ENCODE data around the gene ERMP1. TPM values are rescaled to one million over a fixed set of nuclear protein-coding genes. Genes with fewer than 3 reads are reported as not detected.

The ERMP1 gene
- total and polyA plus RNA-seq, 2 donors (not counting 3 experiments of a cell fraction or from before 2014, with no cell fraction given) = 9.7 to 16.6 TPM

DNA sequence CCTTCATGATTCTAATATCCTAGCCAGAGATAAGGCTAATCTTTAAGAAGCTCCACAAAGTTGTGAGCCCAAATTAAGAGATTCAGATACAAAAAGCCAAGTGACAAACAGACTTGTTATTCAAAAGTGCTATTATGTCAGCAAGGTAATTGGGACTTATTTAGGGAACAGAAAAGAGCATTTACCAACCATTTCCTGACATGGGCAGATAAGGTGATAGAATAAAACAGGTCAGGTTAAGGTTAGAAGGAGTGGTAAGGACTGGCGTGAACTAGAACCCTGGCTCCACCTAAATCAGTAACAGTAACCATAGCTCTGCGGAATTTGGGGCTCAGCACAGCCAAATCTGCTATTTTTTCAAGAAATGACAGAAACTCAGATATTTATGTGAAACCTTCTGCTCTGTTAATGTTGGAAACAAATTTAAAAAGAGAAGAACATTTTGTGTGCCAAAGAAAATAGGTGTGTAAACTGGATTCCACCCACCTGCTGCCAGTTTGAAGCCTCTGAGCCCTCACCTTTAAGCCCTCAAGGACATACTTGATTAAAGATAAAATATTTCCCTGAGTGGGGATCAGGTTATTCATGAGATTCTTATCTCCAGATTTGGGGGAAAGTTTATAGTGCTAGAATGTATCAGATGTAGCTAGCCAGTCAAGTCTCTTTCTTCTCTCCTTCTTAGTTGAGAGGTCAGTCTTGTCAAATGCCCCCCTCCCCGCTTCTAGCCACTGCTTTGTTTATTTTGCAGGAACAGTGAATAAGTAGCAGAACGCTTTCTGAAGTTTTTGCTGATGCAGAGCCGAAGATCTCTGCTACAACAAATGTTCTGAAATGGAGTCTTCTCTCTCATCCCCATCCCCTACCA lies 10.2 kb upstream of the ERMP1 start:
- Histone ChIP-seq H3K4me2 (ENCODE audit: insufficient read depth, low read length) (peak overlapping the region; percentile 81), H3K9me3 (replicated peaks; ENCODE audit: control insufficient read depth, insufficient read depth, low read length) (no peaks in the 10 kb centered on the region), H3K4me3 (replicated peaks in 1 of 3; ENCODE audit: insufficient read depth in 1 of 3, low read depth in 1 of 3, low read length in 3 of 3) (peak overlapping the region in 1 of 3 experiments; percentile 26), H2AFZ (ENCODE audit: low read depth, low read length) (peak overlapping the region; percentile 83), H3K36me3 (ENCODE audit: control insufficient read depth in 2 of 2, extremely low read depth in 1 of 2, insufficient read depth in 2 of 2, low read length in 2 of 2) (no peaks in the 10 kb centered on the region), H4K20me1 (replicated peaks; ENCODE audit: control insufficient read depth, extremely low read depth, insufficient read depth, low read length) (no peaks in the 10 kb centered on the region), H3K27me3 (ENCODE audit: control insufficient read depth in 2 of 2, insufficient read depth in 2 of 2, low read length in 2 of 2) (no peaks in the 10 kb centered on the region), H3K9me1 (replicated peaks; ENCODE audit: control insufficient read depth, extremely low read depth, insufficient read depth, low read length) (no peaks in the 10 kb centered on the region), H3K4me1 (ENCODE audit: control insufficient read depth, extremely low read depth, insufficient read depth, low read length) (peaks cover 42% of the 10 kb centered on the region), H3K27ac (ENCODE audit: insufficient read depth, low read depth, low read length) (peak overlapping the region; percentile 83), H3K9ac (replicated peaks; ENCODE audit: extremely low read depth, insufficient read depth, low read length) (peak overlapping the region; percentile 39), H3K79me2 (ENCODE audit: control insufficient read depth, insufficient read depth, low read length) (no peaks in the 10 kb centered on the region)
- DNase-seq (ENCODE audit: low read depth, low spot score) (peak; percentile 28), FAIRE-seq (peak; percentile 66)
- dilution Hi-C loops (cut with MboI; ENCODE audit: extremely low pct_ligation_motif_present, low sequenced_read_pairs) = no loop called here
- no TSS peak for BruUV-seq (replicated peaks)
- ChIA-PET POLR2A (interaction anchor here (0.6 to 1.0 kb wide), 2 partner anchors 10 to 11 kb away, joined by 3 read pairs; no protein-coding TSS in a partner anchor), CTCF (interaction anchor here (0.9 to 4.0 kb wide), 5 partner anchors 10 to 211 kb away, joined by 3 to 45 read pairs (median 8); partner anchors contain the start of gene ERMP1)
- intact Hi-C loops (cut with micrococcal nuclease) = no loop called here
- TF ChIP-seq, protein P1, sequence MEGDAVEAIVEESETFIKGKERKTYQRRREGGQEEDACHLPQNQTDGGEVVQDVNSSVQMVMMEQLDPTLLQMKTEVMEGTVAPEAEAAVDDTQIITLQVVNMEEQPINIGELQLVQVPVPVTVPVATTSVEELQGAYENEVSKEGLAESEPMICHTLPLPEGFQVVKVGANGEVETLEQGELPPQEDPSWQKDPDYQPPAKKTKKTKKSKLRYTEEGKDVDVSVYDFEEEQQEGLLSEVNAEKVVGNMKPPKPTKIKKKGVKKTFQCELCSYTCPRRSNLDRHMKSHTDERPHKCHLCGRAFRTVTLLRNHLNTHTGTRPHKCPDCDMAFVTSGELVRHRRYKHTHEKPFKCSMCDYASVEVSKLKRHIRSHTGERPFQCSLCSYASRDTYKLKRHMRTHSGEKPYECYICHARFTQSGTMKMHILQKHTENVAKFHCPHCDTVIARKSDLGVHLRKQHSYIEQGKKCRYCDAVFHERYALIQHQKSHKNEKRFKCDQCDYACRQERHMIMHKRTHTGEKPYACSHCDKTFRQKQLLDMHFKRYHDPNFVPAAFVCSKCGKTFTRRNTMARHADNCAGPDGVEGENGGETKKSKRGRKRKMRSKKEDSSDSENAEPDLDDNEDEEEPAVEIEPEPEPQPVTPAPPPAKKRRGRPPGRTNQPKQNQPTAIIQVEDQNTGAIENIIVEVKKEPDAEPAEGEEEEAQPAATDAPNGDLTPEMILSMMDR (IDR thresholded peaks at IDR 0.05; ENCODE audit: extremely low read depth in 1 of 2, insufficient read depth in 1 of 2, low read depth in 1 of 2, low read length in 2 of 2) = no peak
- TF ChIP-seq JUN (IDR thresholded peaks at IDR 0.05; ENCODE audit: borderline replicate concordance, insufficient read depth, insufficient read length, low read depth) = no peak
- TF ChIP-seq EZH2 (IDR thresholded peaks at IDR 0.05; ENCODE audit: borderline replicate concordance, low read depth, low read length, severe bottlenecking) = no peak
- no peak for TF ChIP-seq MYC (IDR thresholded peaks at IDR 0.05; ENCODE audit: low read depth, low read length)
- no peak for TF ChIP-seq FOS (IDR thresholded peaks at IDR 0.05; ENCODE audit: borderline replicate concordance, insufficient read depth, low read length)
- TF ChIP-seq, protein P2, sequence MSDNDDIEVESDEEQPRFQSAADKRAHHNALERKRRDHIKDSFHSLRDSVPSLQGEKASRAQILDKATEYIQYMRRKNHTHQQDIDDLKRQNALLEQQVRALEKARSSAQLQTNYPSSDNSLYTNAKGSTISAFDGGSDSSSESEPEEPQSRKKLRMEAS (IDR thresholded peaks at IDR 0.05; ENCODE audit: insufficient read depth, insufficient read length) = no peak
- TF ChIP-seq POLR2AphosphoS5 (IDR thresholded peaks at IDR 0.05; ENCODE audit: insufficient read depth, low read depth, low read length) = no peak
- TF ChIP-seq GATA2 (IDR thresholded peaks at IDR 0.05; ENCODE audit: insufficient read depth, insufficient read length, low read depth, low read length) = peak; percentile 54

Measured in endothelial cell of umbilical vein (primary cell).